ENCODE data around the gene PDE5A. TPM values are rescaled to one million over a fixed set of nuclear protein-coding genes. Genes with fewer than 3 reads are reported as not detected.

PDE5A gene
- total and polyA plus RNA-seq, 2 donors (not counting 1 experiment from before 2014, with no cell fraction given): 0.49 to 1.4 TPM

DNA sequence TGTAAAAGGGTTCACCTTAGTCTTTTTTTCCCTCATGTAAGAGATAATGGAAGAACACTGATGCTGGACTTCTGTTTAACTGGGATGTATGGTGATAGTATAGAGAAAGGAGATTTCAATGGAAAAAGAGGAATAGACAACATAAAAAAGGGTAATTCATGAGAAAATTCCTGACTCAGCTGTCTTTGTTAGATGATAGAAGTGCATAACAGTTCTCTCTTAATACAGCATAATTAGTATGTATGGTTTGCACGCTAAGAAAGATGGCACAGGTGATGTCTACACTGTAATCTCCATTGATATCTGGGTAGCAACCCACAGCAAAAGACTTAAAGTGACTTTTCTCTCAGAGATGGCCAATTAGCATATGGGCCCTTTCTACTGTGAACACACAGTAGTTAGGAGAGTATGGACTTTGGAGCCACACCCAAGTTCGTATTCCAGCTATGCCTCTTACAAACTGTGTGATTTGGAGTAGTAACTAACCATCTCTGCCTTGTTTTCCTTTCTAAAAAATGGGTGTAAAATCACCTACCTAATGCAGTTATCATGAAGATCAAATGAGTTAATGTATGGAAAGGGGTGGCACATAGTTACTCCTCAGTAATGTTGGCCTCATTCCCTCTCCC, 149.3 kb downstream of the PDE5A start:
- Mint-ChIP-seq H3K9me3 (ENCODE audit: insufficient read depth) (no peaks in the 10 kb centered on the region), H3K4me3 (no peak overlapping the region), H3K27me3 (no peaks in the 10 kb centered on the region), H3K4me1 (no peaks in the 10 kb centered on the region), H3K27ac (no peak overlapping the region)
- TF ChIP-seq, protein P1, sequence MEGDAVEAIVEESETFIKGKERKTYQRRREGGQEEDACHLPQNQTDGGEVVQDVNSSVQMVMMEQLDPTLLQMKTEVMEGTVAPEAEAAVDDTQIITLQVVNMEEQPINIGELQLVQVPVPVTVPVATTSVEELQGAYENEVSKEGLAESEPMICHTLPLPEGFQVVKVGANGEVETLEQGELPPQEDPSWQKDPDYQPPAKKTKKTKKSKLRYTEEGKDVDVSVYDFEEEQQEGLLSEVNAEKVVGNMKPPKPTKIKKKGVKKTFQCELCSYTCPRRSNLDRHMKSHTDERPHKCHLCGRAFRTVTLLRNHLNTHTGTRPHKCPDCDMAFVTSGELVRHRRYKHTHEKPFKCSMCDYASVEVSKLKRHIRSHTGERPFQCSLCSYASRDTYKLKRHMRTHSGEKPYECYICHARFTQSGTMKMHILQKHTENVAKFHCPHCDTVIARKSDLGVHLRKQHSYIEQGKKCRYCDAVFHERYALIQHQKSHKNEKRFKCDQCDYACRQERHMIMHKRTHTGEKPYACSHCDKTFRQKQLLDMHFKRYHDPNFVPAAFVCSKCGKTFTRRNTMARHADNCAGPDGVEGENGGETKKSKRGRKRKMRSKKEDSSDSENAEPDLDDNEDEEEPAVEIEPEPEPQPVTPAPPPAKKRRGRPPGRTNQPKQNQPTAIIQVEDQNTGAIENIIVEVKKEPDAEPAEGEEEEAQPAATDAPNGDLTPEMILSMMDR (IDR thresholded peaks at IDR 0.05): no peak
- TF ChIP-seq EZH2 (IDR thresholded peaks at IDR 0.05; ENCODE audit: borderline replicate concordance, insufficient read depth, low read depth, low read length, poor library complexity, severe bottlenecking): no peak
- DNase-seq (no peak), ATAC-seq (ENCODE audit: low read depth) (no peak)
- H3K27ac ChIP-seq (ENCODE audit: low read length in 2 of 2): no peak overlapping the region
- H3K9ac ChIP-seq (ENCODE audit: low read length): no peak overlapping the region
- H3K4me1 ChIP-seq (ENCODE audit: control insufficient read depth in 2 of 2, insufficient read depth in 2 of 2, low read length in 2 of 2): no peaks in the 10 kb centered on the region
- ChIA-PET CTCF (interaction anchor here (0.6 kb wide), 1 partner anchor 120 kb away, joined by 4 read pairs; no protein-coding TSS in a partner anchor), POLR2A (no interaction called here)
- WGBS (ENCODE audit: insufficient coverage): no CpG with 5 or more reads among the region's 2 CpGs
- H3K9me3 ChIP-seq (ENCODE audit: control extremely low read depth in 1 of 3, control insufficient read depth in 2 of 3, insufficient read depth in 1 of 3, low read length in 2 of 3): no peaks in the 10 kb centered on the region
- H3K4me3 ChIP-seq (ENCODE audit: control extremely low read depth in 1 of 5, extremely low read depth in 1 of 5, insufficient read depth in 1 of 5, low read depth in 2 of 5, low read length in 4 of 5): no peak overlapping the region
- H3K4me2 ChIP-seq (replicated peaks; ENCODE audit: low read depth, low read length, poor library complexity, severe bottlenecking): no peak overlapping the region
- no peaks in the 10 kb centered on the region for H3K79me2 ChIP-seq (ENCODE audit: control insufficient read depth, insufficient read depth, low read length)
- intact Hi-C loops (cut with micrococcal nuclease): no loop called here
- H2AFZ ChIP-seq (ENCODE audit: insufficient read depth, low read depth, low read length, poor library complexity, severe bottlenecking): no peak overlapping the region
- H4K20me1 ChIP-seq (ENCODE audit: control insufficient read depth, insufficient read depth, low read length, poor library complexity, severe bottlenecking): no peaks in the 10 kb centered on the region
- peaks cover 6 to 10% of the 10 kb centered on the region in 2 experiments for H3K36me3 ChIP-seq (replicated peaks in 1 of 2; ENCODE audit: control extremely low read depth in 1 of 2, control insufficient read depth in 1 of 2, extremely low read depth in 1 of 2, insufficient read depth in 2 of 2, low read length in 1 of 2)
- H3K27me3 ChIP-seq (replicated peaks in 1 of 4; ENCODE audit: control extremely low read depth in 1 of 4, control insufficient read depth in 3 of 4, insufficient read depth in 4 of 4, low read length in 3 of 4): no peaks in the 10 kb centered on the region

DNA sequence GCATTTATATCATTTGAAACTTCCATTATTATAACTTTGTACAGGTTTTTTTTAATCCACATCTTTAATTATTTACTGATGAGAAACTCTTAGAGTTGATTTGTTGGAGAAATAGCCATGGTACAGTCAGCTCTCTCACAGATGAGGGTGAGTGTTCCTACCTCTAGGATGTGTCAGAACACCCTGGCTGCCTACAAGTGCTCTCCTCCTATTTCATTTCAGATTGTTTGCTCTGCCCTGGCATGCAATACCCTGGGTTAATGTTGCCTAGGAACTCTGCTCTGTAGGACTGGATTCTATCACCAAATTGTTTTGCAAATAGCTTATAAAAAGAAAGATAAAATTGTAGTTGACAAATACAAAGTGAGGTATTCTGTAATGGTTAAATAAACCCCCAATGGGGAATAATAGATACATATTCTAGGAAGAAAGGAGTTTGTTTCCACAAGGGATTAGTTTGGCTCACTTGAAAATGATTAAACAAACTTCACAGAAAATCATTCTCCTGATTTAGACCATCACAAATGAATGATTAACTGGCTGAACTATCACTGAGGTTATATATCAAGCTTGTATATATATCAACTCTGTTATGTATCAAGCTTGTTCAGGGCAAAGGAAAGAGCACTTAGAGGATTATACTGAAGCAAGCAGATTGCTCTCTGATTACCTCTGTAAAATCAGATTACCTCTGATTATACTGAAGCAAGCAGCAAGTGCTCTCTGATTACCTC, 150.0 kb downstream of the PDE5A start:
- Histone ChIP-seq H3K4me2 (replicated peaks; ENCODE audit: low read depth, low read length, poor library complexity, severe bottlenecking) (no peak overlapping the region), H3K27ac (ENCODE audit: low read length in 2 of 2) (no peak overlapping the region), H3K9ac (ENCODE audit: low read length) (no peak overlapping the region), H4K20me1 (ENCODE audit: control insufficient read depth, insufficient read depth, low read length, poor library complexity, severe bottlenecking) (no peaks in the 10 kb centered on the region), H3K36me3 (replicated peaks in 1 of 2; ENCODE audit: control extremely low read depth in 1 of 2, control insufficient read depth in 1 of 2, extremely low read depth in 1 of 2, insufficient read depth in 2 of 2, low read length in 1 of 2) (peaks cover 6 to 10% of the 10 kb centered on the region in 2 experiments), H3K9me3 (ENCODE audit: control extremely low read depth in 1 of 3, control insufficient read depth in 2 of 3, insufficient read depth in 1 of 3, low read length in 2 of 3) (no peaks in the 10 kb centered on the region), H3K79me2 (ENCODE audit: control insufficient read depth, insufficient read depth, low read length) (no peaks in the 10 kb centered on the region), H3K27me3 (replicated peaks in 1 of 4; ENCODE audit: control extremely low read depth in 1 of 4, control insufficient read depth in 3 of 4, insufficient read depth in 4 of 4, low read length in 3 of 4) (no peaks in the 10 kb centered on the region), H3K4me1 (ENCODE audit: control insufficient read depth in 2 of 2, insufficient read depth in 2 of 2, low read length in 2 of 2) (no peaks in the 10 kb centered on the region), H2AFZ (ENCODE audit: insufficient read depth, low read depth, low read length, poor library complexity, severe bottlenecking) (no peak overlapping the region), H3K4me3 (ENCODE audit: control extremely low read depth in 1 of 5, extremely low read depth in 1 of 5, insufficient read depth in 1 of 5, low read depth in 2 of 5, low read length in 4 of 5) (no peak overlapping the region)
- H3K4me3 Mint-ChIP-seq: no peak overlapping the region
- ATAC-seq (ENCODE audit: low read depth) (no peak), DNase-seq (no peak)
- TF ChIP-seq, protein P1 (IDR thresholded peaks at IDR 0.05): no peak
- no peak for TF ChIP-seq EZH2 (IDR thresholded peaks at IDR 0.05; ENCODE audit: borderline replicate concordance, insufficient read depth, low read depth, low read length, poor library complexity, severe bottlenecking)
- no peak overlapping the region for H3K27ac Mint-ChIP-seq
- H3K9me3 Mint-ChIP-seq (ENCODE audit: insufficient read depth): no peaks in the 10 kb centered on the region
- intact Hi-C loops (cut with micrococcal nuclease): no loop called here
- ChIA-PET POLR2A (no interaction called here), CTCF (interaction anchor here (0.6 kb wide), 1 partner anchor 120 kb away, joined by 4 read pairs; no protein-coding TSS in a partner anchor)
- H3K27me3 Mint-ChIP-seq: no peaks in the 10 kb centered on the region
- H3K4me1 Mint-ChIP-seq: no peaks in the 10 kb centered on the region
